Gastrocnemius medialis (tissue), 4 donors: Measurements from ENCODE around the gene AICDA. TPM values are rescaled to one million over a fixed set of nuclear protein-coding genes. Genes with fewer than 3 reads are reported as not detected.

Experiments used
- ATAC-seq, 2 donors: fragments of 150-250 bp; one replicate each; pipeline ENCODE4 v1.9.1; 2016
- DNase-seq, 2 donors: peaks; one replicate each; pipeline ENCODE4 v3.0.0-alpha.2; 2019
- H3K27ac ChIP-seq, 4 donors: fragments of 200-600 bp; sonication (generic); 1 replicate in 1 of 4; 2 replicates in 3 of 4; pipeline ENCODE4 v1.5.1; 2016 to 2018; ENCODE audit warnings: mild to moderate bottlenecking in 2 of 4, moderate library complexity in 1 of 4
- H3K27me3 ChIP-seq, 3 donors: fragments of 200-600 bp; sonication (generic) in 2 of 3; 1 replicate in 1 of 3; 2 replicates in 2 of 3; pipeline versions ENCODE4 v1.5.1 to v1.6.0; 2016 to 2019; ENCODE audit warnings: mild to moderate bottlenecking in 1 of 3, moderate library complexity in 1 of 3
- H3K36me3 ChIP-seq, 2 donors: fragments of 200-600 bp; sonication (generic) in 1 of 2; one replicate each; pipeline ENCODE4 v1.5.1; 2017 to 2018
- H3K4me1 ChIP-seq, 2 donors: fragments of 200-600 bp; sonication (generic) in 1 of 2; one replicate each; pipeline ENCODE4 v1.5.1; 2016 to 2017; ENCODE audit warnings: mild to moderate bottlenecking in 2 of 2
- H3K4me3 ChIP-seq, 4 donors: fragments of 200-600 bp; sonication (generic) in 3 of 4; 1 replicate in 1 of 4; 2 replicates in 3 of 4; pipeline ENCODE4 v1.5.1; 2016 to 2019; ENCODE audit warnings: mild to moderate bottlenecking in 2 of 4
- H3K9me3 ChIP-seq, 3 donors: fragments of 200-600 bp; sonication (generic) in 2 of 3; 1 replicate in 1 of 3; 2 replicates in 2 of 3; pipeline ENCODE4 v1.5.1; 2016 to 2019
- POLR2A ChIP-seq, 2 donors: fragments of 450-650 bp; IDR thresholded peaks; one replicate each; pipeline ENCODE4 v1.6.1; 2017; ENCODE audit warnings: antibody characterized with exemption in 2 of 2, mild to moderate bottlenecking in 2 of 2, moderate library complexity in 2 of 2
- in situ Hi-C, 4 donors: fragments of 200-750 bp; cut with MboI; loops; one replicate each; pipeline versions ENCODE4 v1.15.0 to v1.8.0; 2017; ENCODE audit warnings: low sequenced_read_pairs in 4 of 4
- intact Hi-C: fragments of 100-400 bp; cut with DNase I; formaldehyde crosslinking; loops from one replicate; pipeline ENCODE4 v1.15.1; 2023; ENCODE audit warnings: low total_unique reads
- total RNA-seq, 4 donors: library from RNA; depleted of rRNA; stranded (reverse); fragments of >200 nt; gene quantifications; one replicate each; pipeline versions ENCODE4 v1.1.0 to v1.2.3, GENCODE V29; 2016
- TF ChIP-seq, protein P1 (sequence below), 5 experiments: fragments of 450-650 bp in 3 of 5; fragments of 200-600 bp in 2 of 5; sonication (generic) in 2 of 5; IDR thresholded peaks in 4 of 5; conservative IDR thresholded peaks in 1 of 5; 1 replicate in 4 of 5; 2 replicates in 1 of 5; pipeline ENCODE4 v1.5.1; 2016 to 2019; ENCODE audit warnings: antibody characterized with exemption in 5 of 5, mild to moderate bottlenecking in 3 of 5, moderate library complexity in 3 of 5

AICDA gene
- total RNA-seq, 4 donors from 2014 or later: not detected

DNA sequence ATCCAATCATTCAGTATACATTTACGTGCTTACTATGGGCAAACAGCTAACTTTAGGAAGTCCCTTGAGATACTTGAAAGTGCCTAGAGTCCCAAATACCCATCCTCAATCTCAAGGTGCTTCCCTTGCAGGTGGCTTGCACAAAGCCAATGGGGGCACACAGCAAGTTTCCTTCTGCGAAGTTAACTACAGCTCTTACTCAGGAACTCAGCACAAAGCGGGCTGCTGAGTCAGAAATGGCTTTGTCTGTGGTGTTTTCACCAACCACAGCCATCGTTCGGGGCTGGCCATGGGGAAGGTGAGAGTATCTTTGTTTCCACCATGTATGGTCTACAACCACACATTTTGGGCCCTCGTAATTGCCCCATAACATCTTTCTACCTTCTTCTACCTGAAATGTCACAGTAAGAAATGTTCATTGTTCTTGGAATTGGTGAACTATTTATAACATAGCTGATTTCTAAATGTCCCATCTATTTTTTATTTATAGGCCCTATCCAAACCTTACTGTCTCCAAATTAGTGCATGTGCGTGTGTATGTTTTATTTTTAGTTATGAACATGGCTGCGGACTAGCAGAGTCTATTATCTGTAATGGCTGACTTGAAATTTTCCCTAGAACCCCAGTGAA, 36.0 kb upstream of the AICDA start:
- Histone ChIP-seq H3K27ac (no peak overlapping the region), H3K4me3 (no peak overlapping the region), H3K27me3 (no peaks in the 10 kb centered on the region), H3K36me3 (no peaks in the 10 kb centered on the region), H3K4me1 (no peaks in the 10 kb centered on the region), H3K9me3 (no peaks in the 10 kb centered on the region)
- TF ChIP-seq, protein P1, sequence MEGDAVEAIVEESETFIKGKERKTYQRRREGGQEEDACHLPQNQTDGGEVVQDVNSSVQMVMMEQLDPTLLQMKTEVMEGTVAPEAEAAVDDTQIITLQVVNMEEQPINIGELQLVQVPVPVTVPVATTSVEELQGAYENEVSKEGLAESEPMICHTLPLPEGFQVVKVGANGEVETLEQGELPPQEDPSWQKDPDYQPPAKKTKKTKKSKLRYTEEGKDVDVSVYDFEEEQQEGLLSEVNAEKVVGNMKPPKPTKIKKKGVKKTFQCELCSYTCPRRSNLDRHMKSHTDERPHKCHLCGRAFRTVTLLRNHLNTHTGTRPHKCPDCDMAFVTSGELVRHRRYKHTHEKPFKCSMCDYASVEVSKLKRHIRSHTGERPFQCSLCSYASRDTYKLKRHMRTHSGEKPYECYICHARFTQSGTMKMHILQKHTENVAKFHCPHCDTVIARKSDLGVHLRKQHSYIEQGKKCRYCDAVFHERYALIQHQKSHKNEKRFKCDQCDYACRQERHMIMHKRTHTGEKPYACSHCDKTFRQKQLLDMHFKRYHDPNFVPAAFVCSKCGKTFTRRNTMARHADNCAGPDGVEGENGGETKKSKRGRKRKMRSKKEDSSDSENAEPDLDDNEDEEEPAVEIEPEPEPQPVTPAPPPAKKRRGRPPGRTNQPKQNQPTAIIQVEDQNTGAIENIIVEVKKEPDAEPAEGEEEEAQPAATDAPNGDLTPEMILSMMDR (IDR thresholded peaks at IDR 0.05 in 4 of 5, conservative IDR thresholded peaks at IDR 0.05 in 1 of 5): no peak
- TF ChIP-seq POLR2A (IDR thresholded peaks at IDR 0.05): no peak
- no peak for DNase-seq
- intact Hi-C loops: no loop called here
- ATAC-seq: no peak
- in situ Hi-C loops: no loop called here

DNA sequence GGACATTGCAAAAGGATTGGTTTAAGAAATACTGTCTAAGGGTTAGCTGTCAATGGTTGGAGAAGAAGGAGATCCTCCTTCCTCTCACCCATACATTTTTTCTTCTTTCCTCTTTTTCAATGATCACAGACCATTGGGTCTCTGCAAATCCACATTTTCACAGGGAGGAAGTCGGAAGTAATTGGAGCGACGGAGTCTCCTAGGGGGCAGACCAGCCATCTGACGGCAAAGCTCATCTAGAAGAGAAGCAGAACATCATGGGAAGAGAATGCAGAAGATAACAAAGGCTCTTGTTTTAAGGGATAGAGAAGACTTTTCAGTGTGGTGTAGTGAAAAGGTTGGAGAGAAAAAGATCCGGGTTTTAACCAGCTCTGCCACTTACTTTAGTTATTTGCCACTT, 35.3 kb upstream of the AICDA start:
- no peak overlapping the region for H3K4me3 ChIP-seq
- DNase-seq: no peak
- intact Hi-C loops: no loop called here
- no peaks in the 10 kb centered on the region for H3K9me3 ChIP-seq
- H3K4me1 ChIP-seq: no peaks in the 10 kb centered on the region
- TF ChIP-seq, protein P1 (IDR thresholded peaks at IDR 0.05 in 4 of 5, conservative IDR thresholded peaks at IDR 0.05 in 1 of 5): no peak
- TF ChIP-seq POLR2A (IDR thresholded peaks at IDR 0.05): no peak
- in situ Hi-C loops: no loop called here
- H3K36me3 ChIP-seq: no peaks in the 10 kb centered on the region
- H3K27me3 ChIP-seq: no peaks in the 10 kb centered on the region
- no peak for ATAC-seq
- H3K27ac ChIP-seq: no peak overlapping the region

DNA sequence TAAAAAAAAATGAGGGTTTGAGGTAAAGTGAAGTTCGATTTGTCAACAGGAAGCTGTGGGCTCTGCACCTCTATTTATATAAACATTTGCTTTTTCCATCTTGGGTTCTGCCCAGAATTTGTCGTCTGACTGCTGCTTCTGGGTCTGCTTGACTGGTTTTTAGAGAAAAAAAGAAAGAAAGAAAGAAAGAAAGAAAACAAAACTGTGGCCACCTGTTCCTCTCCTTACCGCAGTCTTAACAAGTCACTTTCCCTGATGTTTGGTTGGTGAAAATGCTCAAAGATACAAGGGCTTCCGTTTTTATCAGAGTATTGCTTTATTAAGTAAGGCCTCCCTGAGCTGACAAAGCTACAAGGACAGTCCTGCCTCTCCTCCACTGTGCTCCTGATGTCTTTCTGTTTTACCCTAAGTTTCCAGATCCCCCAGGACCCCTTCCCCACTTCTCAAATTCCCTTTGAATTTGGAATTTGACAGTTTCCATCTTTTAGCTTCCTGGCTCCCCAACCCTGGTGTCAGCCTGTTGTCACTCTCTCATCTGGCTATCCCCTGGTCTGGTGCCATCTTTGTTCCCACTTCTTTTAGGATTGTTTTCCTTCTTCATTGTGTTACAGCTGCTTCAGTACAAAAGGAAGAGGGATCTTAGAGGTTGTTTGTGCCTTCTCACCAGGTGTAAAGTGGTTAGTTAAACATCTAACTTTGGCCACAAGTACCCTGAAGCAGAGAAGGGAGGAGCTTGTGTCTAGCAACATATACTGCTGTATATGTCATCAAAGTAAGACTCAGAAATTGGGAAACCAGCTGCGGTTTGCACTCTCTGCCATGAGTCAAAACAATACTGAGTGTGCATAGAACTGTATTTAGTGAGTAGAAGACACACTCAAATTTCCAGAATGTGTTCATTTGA, 31.9 kb upstream of the AICDA start:
- ATAC-seq (no peak), DNase-seq (no peak)

DNA sequence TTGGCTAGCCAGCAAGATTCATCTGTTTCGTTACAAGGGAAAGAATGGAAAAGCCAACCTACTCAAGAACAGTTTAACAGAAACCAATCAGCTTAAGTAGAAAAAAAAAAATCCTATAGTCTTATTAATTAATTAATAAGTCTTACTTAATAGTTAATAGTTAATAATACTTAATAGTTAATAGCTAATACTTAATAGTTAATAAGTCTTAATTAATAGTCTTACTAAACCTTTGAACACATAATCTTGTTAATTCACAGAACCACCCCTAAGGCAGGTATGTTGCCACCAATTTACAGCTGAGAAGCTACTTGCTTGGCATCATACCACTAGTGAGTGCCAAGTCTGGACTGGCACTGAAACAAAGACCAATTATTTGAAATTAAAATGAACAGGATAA, 30.1 kb upstream of the AICDA start:
- no peaks in the 10 kb centered on the region for H3K9me3 ChIP-seq
- intact Hi-C loops (no loop called here), in situ Hi-C loops (no loop called here)
- H3K27me3 ChIP-seq: no peaks in the 10 kb centered on the region
- no peak for ATAC-seq
- H3K4me1 ChIP-seq: no peaks in the 10 kb centered on the region
- no peaks in the 10 kb centered on the region for H3K36me3 ChIP-seq
- TF ChIP-seq, protein P1 (IDR thresholded peaks at IDR 0.05 in 4 of 5, conservative IDR thresholded peaks at IDR 0.05 in 1 of 5): no peak
- no peak for TF ChIP-seq POLR2A (IDR thresholded peaks at IDR 0.05)
- no peak overlapping the region for H3K4me3 ChIP-seq
- no peak overlapping the region for H3K27ac ChIP-seq
- DNase-seq: no peak

More for the DNA sequence above, 31.9 kb upstream of the AICDA start:
- intact Hi-C loops (no loop called here), in situ Hi-C loops (no loop called here)
- TF ChIP-seq, protein P1 (IDR thresholded peaks at IDR 0.05 in 4 of 5, conservative IDR thresholded peaks at IDR 0.05 in 1 of 5): no peak
- no peak for TF ChIP-seq POLR2A (IDR thresholded peaks at IDR 0.05)
- Histone ChIP-seq H3K27ac (no peak overlapping the region), H3K9me3 (no peaks in the 10 kb centered on the region), H3K4me3 (no peak overlapping the region), H3K4me1 (no peaks in the 10 kb centered on the region), H3K27me3 (no peaks in the 10 kb centered on the region), H3K36me3 (no peaks in the 10 kb centered on the region)
